DMS153 (cell line): ENCODE results near the gene JARID2.
A peak's percentile ranks its signal among the peaks of the same experiment; 100 is the strongest.

Source experiments
- DNase-seq: peaks from one replicate; lab custom pipeline; 2025; lab: John Stamatoyannopoulos, UW

JARID2 gene

GRCh38 chr6:15246666-15247499, 1.0 kb downstream of the JARID2 start:
- no peak for DNase-seq

- DNase-seq: no peak
These were observed 1.9 kb downstream of the JARID2 start for GRCh38 chr6:15247500-15248450.

GRCh38 chr6:15248451-15249370, 2.8 kb downstream of the JARID2 start:
- peak; percentile 89 for DNase-seq

- DNase-seq: no peak
These were observed 3.6 kb downstream of the JARID2 start for GRCh38 chr6:15249371-15250019.

- no peak for DNase-seq
These were observed 4.6 kb downstream of the JARID2 start for GRCh38 chr6:15250187-15251168.

- DNase-seq: no peak
These were observed 6.3 kb downstream of the JARID2 start for GRCh38 chr6:15252195-15252594.

GRCh38 chr6:15253203-15254022, 7.5 kb downstream of the JARID2 start:
- DNase-seq: no peak

GRCh38 chr6:15254070-15254975, 8.5 kb downstream of the JARID2 start:
- DNase-seq: no peak

- no peak for DNase-seq
These were observed 9.6 kb downstream of the JARID2 start for GRCh38 chr6:15255481-15255880.

- DNase-seq: no peak
These were observed 10.1 kb downstream of the JARID2 start for GRCh38 chr6:15255909-15256395.

GRCh38 chr6:15256538-15257271, 10.8 kb downstream of the JARID2 start:
- DNase-seq: no peak

- no peak for DNase-seq
These were observed 11.7 kb downstream of the JARID2 start for GRCh38 chr6:15257357-15258132.

- no peak for DNase-seq
These were observed 13.9 kb downstream of the JARID2 start for GRCh38 chr6:15259766-15260098.

- no peak for DNase-seq
These were observed 14.4 kb downstream of the JARID2 start for GRCh38 chr6:15260099-15260821.

GRCh38 chr6:15263780-15264374, 18.0 kb downstream of the JARID2 start:
- DNase-seq: no peak
